IMR-90 (cell line): ENCODE data around the gene TNFRSF13B. TPM values are rescaled to one million over a fixed set of nuclear protein-coding genes. Genes with fewer than 3 reads are reported as not detected.

Source experiments
- ATAC-seq: fragments of 200-7000 bp; cut with Tn5 transposase; 2 replicates; pipeline ENCODE4 v1.9.1; 2020; ENCODE audit warnings: low read depth, mild to moderate bottlenecking, moderate library complexity
- BruUV-seq: library from RNA; stranded (reverse); fragments of 400-500 nt; replicated peaks from 2 replicates; lab custom pipeline; 2021; lab: Mats Ljungman, UMichigan
- CTCF ChIA-PET: fragments of 300-600 bp; formaldehyde crosslinking; extraction: SDS; loops from one replicate; lab custom pipeline; 2021; ENCODE audit warnings: antibody characterized with exemption; lab: Yijun Ruan, JAX
- POLR2A ChIA-PET: fragments of 300-600 bp; sonication (Branson Sonifier 250); formaldehyde crosslinking; loops from one replicate; lab custom pipeline; 2022; ENCODE audit warnings: antibody characterized with exemption; ENCODE audit not compliant: unreplicated experiment; lab: Charles Lee
- DNase-seq: peaks from one replicate; pipeline ENCODE4 v3.0.0; 2013
- H2AFZ ChIP-seq: replicated peaks from 2 replicates; pipeline ENCODE3; 2013; ENCODE audit warnings: low read length, mild to moderate bottlenecking; ENCODE audit not compliant: poor library complexity
- H2AK5ac ChIP-seq: 2 replicates; pipeline ENCODE4 v1.6.1; 2013; ENCODE audit warnings: low read depth, low read length, inconsistent platforms
- H2AK9ac ChIP-seq: replicated peaks from 2 replicates; pipeline ENCODE3; 2013; ENCODE audit warnings: mild to moderate bottlenecking, low read depth, low read length, moderate library complexity; ENCODE audit not compliant: poor library complexity
- H2BK120ac ChIP-seq: 2 replicates; pipeline ENCODE4 v1.6.1; 2013; ENCODE audit warnings: low read depth, low read length, inconsistent platforms
- H2BK15ac ChIP-seq: 3 replicates; pipeline ENCODE4 v1.6.1; 2013; ENCODE audit warnings: low read depth, low read length, inconsistent platforms
- H2BK20ac ChIP-seq: 2 replicates; pipeline ENCODE4 v1.6.1; 2013; ENCODE audit warnings: low read depth, mild to moderate bottlenecking, inconsistent platforms, low read length, moderate library complexity
- H2BK5ac ChIP-seq: 2 replicates; pipeline ENCODE4 v1.6.1; 2013; ENCODE audit warnings: mild to moderate bottlenecking, low read depth, low read length, inconsistent platforms; ENCODE audit not compliant: poor library complexity, severe bottlenecking
- H3K14ac ChIP-seq: replicated peaks from 2 replicates; pipeline ENCODE4 v1.6.1; 2013; ENCODE audit warnings: low read depth, low read length, inconsistent platforms
- H3K18ac ChIP-seq: 2 replicates; pipeline ENCODE4 v1.6.1; 2013; ENCODE audit warnings: low read depth, low read length, control low read depth
- H3K23ac ChIP-seq: 2 replicates; pipeline ENCODE4 v1.6.1; 2013; ENCODE audit warnings: low read depth, low read length, inconsistent platforms
- H3K27ac ChIP-seq: 2 replicates; pipeline ENCODE4 v1.5.1; 2013; ENCODE audit warnings: mild to moderate bottlenecking, control low read depth, low read length; ENCODE audit not compliant: insufficient read depth
- H3K27me3 ChIP-seq: 2 replicates; pipeline ENCODE4 v1.6.1; 2013; ENCODE audit warnings: low read length; ENCODE audit not compliant: control insufficient read depth, insufficient read depth
- H3K36me3 ChIP-seq: 2 replicates; pipeline ENCODE4 v1.6.1; 2013; ENCODE audit warnings: low read length, mixed read lengths; ENCODE audit not compliant: control insufficient read depth, insufficient read depth
- H3K4ac ChIP-seq: 2 replicates; pipeline ENCODE4 v1.6.1; 2013; ENCODE audit warnings: low read depth, low read length, inconsistent platforms
- H3K4me1 ChIP-seq: 2 replicates; pipeline ENCODE4 v1.6.1; 2013; ENCODE audit warnings: low read length, mixed read lengths; ENCODE audit not compliant: control insufficient read depth, insufficient read depth
- H3K4me2 ChIP-seq: 2 replicates; pipeline ENCODE4 v1.6.1; 2013; ENCODE audit warnings: low read depth, mild to moderate bottlenecking, control low read depth, low read length, moderate library complexity
- H3K4me3 ChIP-seq: 2 replicates; pipeline ENCODE4 v1.5.1; 2013; ENCODE audit warnings: low read depth, mild to moderate bottlenecking, control low read depth, low read length, moderate library complexity; ENCODE audit not compliant: insufficient read depth
- H3K56ac ChIP-seq: 2 replicates; pipeline ENCODE4 v1.6.1; 2013; ENCODE audit warnings: low read length, inconsistent platforms; ENCODE audit not compliant: insufficient read depth; ENCODE audit errors: extremely low read depth
- H3K79me1 ChIP-seq, 2 experiments: 2 replicates each; pipeline ENCODE4 v1.6.1; 2013; ENCODE audit warnings: low read length in 2 of 2, inconsistent platforms in 1 of 2, low read depth in 1 of 2
- H3K9ac ChIP-seq: 2 replicates; pipeline ENCODE4 v1.6.1; 2013; ENCODE audit warnings: low read depth, low read length, control low read depth
- H3K9me1 ChIP-seq: 2 replicates; pipeline ENCODE4 v1.6.1; 2013; ENCODE audit warnings: low read length, inconsistent platforms; ENCODE audit not compliant: insufficient read depth
- H3K9me3 ChIP-seq: 2 replicates; pipeline ENCODE4 v1.6.1; 2013; ENCODE audit warnings: low read length; ENCODE audit not compliant: control insufficient read depth, insufficient read depth
- H4K20me1 ChIP-seq: 2 replicates; pipeline ENCODE4 v1.6.1; 2013; ENCODE audit warnings: low read length, inconsistent platforms; ENCODE audit not compliant: insufficient read depth
- H4K5ac ChIP-seq: 2 replicates; pipeline ENCODE4 v1.6.1; 2013; ENCODE audit warnings: mild to moderate bottlenecking, low read depth, low read length, control low read depth
- H4K8ac ChIP-seq, 2 experiments: 2 replicates each; pipeline ENCODE4 v1.6.1; 2013; ENCODE audit warnings: low read depth in 2 of 2, low read length in 2 of 2, control low read depth in 1 of 2, inconsistent platforms in 1 of 2
- H4K91ac ChIP-seq: 2 replicates; pipeline ENCODE4 v1.6.1; 2013; ENCODE audit warnings: low read depth, low read length, inconsistent platforms; ENCODE audit not compliant: insufficient read depth
- BHLHE40 ChIP-seq: fragments of 150-350 bp; IDR thresholded peaks from 2 replicates; pipeline ENCODE4 v1.6.1; 2016; ENCODE audit warnings: mild to moderate bottlenecking, low read depth, low read length
- CEBPB ChIP-seq: IDR thresholded peaks from 2 replicates; pipeline ENCODE4 v1.6.1; 2012; ENCODE audit warnings: low read depth, low read length, improper control_type of control experiment
- CHD1 ChIP-seq: IDR thresholded peaks from 2 replicates; pipeline ENCODE4 v1.6.1; 2012; ENCODE audit warnings: low read depth, low read length, improper control_type of control experiment
- CTCF ChIP-seq: conservative IDR thresholded peaks from 2 replicates; pipeline ENCODE4 v1.5.1; 2012; ENCODE audit warnings: mild to moderate bottlenecking, low read depth, low read length, improper control_type of control experiment
- ELK1 ChIP-seq: fragments of 150-350 bp; IDR thresholded peaks from 2 replicates; pipeline ENCODE4 v1.6.1; 2016; ENCODE audit warnings: low read depth, mild to moderate bottlenecking, low read length, moderate library complexity, borderline replicate concordance
- FOS ChIP-seq: fragments of 150-350 bp; IDR thresholded peaks from 2 replicates; pipeline ENCODE4 v1.6.1; 2016; ENCODE audit warnings: low read depth, low read length
- MAFK ChIP-seq: IDR thresholded peaks from 2 replicates; pipeline ENCODE4 v1.6.1; 2012; ENCODE audit warnings: low read depth, low read length, improper control_type of control experiment
- MAZ ChIP-seq: IDR thresholded peaks from 2 replicates; pipeline ENCODE4 v1.6.1; 2012; ENCODE audit warnings: low read depth, mild to moderate bottlenecking, low read length, improper control_type of control experiment, moderate library complexity, borderline replicate concordance
- MXI1 ChIP-seq: IDR thresholded peaks from 2 replicates; pipeline ENCODE4 v1.6.1; 2012; ENCODE audit warnings: low read depth, mild to moderate bottlenecking, low read length, moderate library complexity, borderline replicate concordance
- NFE2L2 ChIP-seq: fragments of 150-350 bp; IDR thresholded peaks from 2 replicates; pipeline ENCODE4 v1.6.1; 2016; ENCODE audit warnings: low read depth, mild to moderate bottlenecking, low read length
- POLR2A ChIP-seq: IDR thresholded peaks from 2 replicates; pipeline ENCODE4 v1.6.1; 2012; ENCODE audit warnings: mild to moderate bottlenecking, low read depth, low read length
- RFX5 ChIP-seq: IDR thresholded peaks from 2 replicates; pipeline ENCODE4 v1.8.0; 2012; ENCODE audit warnings: low read depth, mild to moderate bottlenecking, low read length, moderate library complexity
- SMC3 ChIP-seq: fragments of 150-350 bp; IDR thresholded peaks from 2 replicates; pipeline ENCODE4 v1.6.1; 2016; ENCODE audit warnings: low read depth, mild to moderate bottlenecking, antibody characterized with exemption, low read length, moderate library complexity
- USF2 ChIP-seq: fragments of 150-350 bp; IDR thresholded peaks from 2 replicates; pipeline ENCODE4 v1.6.1; 2017; ENCODE audit warnings: mild to moderate bottlenecking, antibody characterized with exemption, low read length, low read depth
- WGBS, 2 experiments: methylation state at CpG; one replicate each; pipeline versions ENCODE4 v1.1.5 to v1.1.7; 2013; ENCODE audit warnings: missing lambda C conversion rate in 2 of 2; ENCODE audit not compliant: insufficient read length in 1 of 2; ENCODE audit errors: extremely low coverage in 2 of 2; 5-methylcytosine and 5-hydroxymethylcytosine counted together
- dilution Hi-C: fragments of 300-500 bp; cut with HindIII; formaldehyde crosslinking; loops from one replicate; pipeline ENCODE4 v1.14.3; 2018; ENCODE audit warnings: low sequenced_read_pairs; ENCODE audit not compliant: unreplicated experiment
- in situ Hi-C: fragments of 300-500 bp; cut with MboI; formaldehyde crosslinking; loops from 3 replicates; pipeline ENCODE4 v1.14.3; 2019; ENCODE audit warnings: low sequenced_read_pairs, inconsistent platforms, mixed read lengths
- intact Hi-C: fragments of 100-400 bp; cut with micrococcal nuclease; formaldehyde crosslinking; loops from 2 replicates; pipeline ENCODE4 v1.10.0; 2022
- polyA plus RNA-seq, 3 experiments: library from polyadenylated mRNA; depleted of rRNA; stranded (reverse); fragments of >200 nt; gene quantifications; 2 replicates each; pipeline ENCODE4 v1.2.3, GENCODE V29; 2012; ENCODE audit warnings: low replicate concordance in 1 of 3
- total RNA-seq: library from RNA; depleted of rRNA; stranded (reverse); fragments of >200 nt; gene quantifications from 2 replicates; pipeline ENCODE4 v1.2.3, GENCODE V29; 2012

Gene TNFRSF13B
- total and polyA plus RNA-seq, 2 of the 4 experiments (the other 2 are of a cell fraction) = not detected

- WGBS, 2 experiments = no CpG with 5 or more reads among the region's 8 CpGs
- Histone ChIP-seq H3K4me3 (no peak overlapping the region), H2AK5ac (no peak overlapping the region), H4K8ac (no peak overlapping the region), H3K4me1 (no peaks in the 10 kb centered on the region), H2BK20ac (no peak overlapping the region), H3K27me3 (peaks cover 32% of the 10 kb centered on the region), H3K9me3 (peaks cover 22% of the 10 kb centered on the region), H2BK5ac (no peak overlapping the region), H3K36me3 (no peaks in the 10 kb centered on the region), H3K18ac (no peak overlapping the region), H3K4me2 (no peak overlapping the region), H3K27ac (no peak overlapping the region), H2AK9ac (no peak overlapping the region), H2AFZ (no peak overlapping the region), H4K5ac (no peak overlapping the region), H3K79me1 (no peaks in the 10 kb centered on the region), H2BK15ac (no peak overlapping the region), H3K9ac (no peak overlapping the region), H4K91ac (no peak overlapping the region), H3K4ac (no peak overlapping the region), H2BK120ac (no peak overlapping the region), H3K9me1 (no peaks in the 10 kb centered on the region), H3K56ac (no peak overlapping the region), H4K20me1 (no peaks in the 10 kb centered on the region), H3K14ac (no peak overlapping the region), H3K23ac (no peak overlapping the region)
- CTCF ChIA-PET = no interaction called here
- ATAC-seq (no peak), DNase-seq (no peak)
- in situ Hi-C loops (no loop called here), intact Hi-C loops (no loop called here), dilution Hi-C loops (no loop called here)
- TF ChIP-seq USF2 (no peak), RFX5 (no peak), CTCF (no peak), MXI1 (no peak), MAZ (no peak), ELK1 (no peak), BHLHE40 (no peak), SMC3 (no peak), POLR2A (no peak), CEBPB (no peak), CHD1 (no peak), FOS (no peak), MAFK (no peak), NFE2L2 (no peak)
- POLR2A ChIA-PET = no interaction called here
- no TSS peak for BruUV-seq
Measured at GRCh38 chr17:16952401-16952800, 19.5 kb downstream of the TNFRSF13B start.
